WTC11 (cell line): ENCODE measurements around the gene RHOH. TPM values are rescaled to one million over a fixed set of nuclear protein-coding genes. Genes with fewer than 3 reads are reported as not detected.

Source experiments
- ATAC-seq: fragments of 200-7000 bp; cut with Tn5 transposase; 2 replicates; pipeline ENCODE4 v1.10.0; 2021; ENCODE audit warnings: mild to moderate bottlenecking, moderate library complexity
- CTCF ChIA-PET: fragments of 300-600 bp; sonication (Branson Sonifier 250); formaldehyde crosslinking; loops from one replicate; lab custom pipeline; 2021; ENCODE audit warnings: antibody characterized with exemption; lab: Charles Lee
- POLR2A ChIA-PET: fragments of 350-600 bp; sonication (Branson Sonifier 250); formaldehyde crosslinking; loops from one replicate; lab custom pipeline; 2021; ENCODE audit warnings: antibody characterized with exemption; lab: Charles Lee
- DNase-seq: peaks from one replicate; pipeline ENCODE4 v3.0.0; 2021; ENCODE audit warnings: low spot score
- H3K27ac Mint-ChIP-seq: 2 replicates; pipeline ENCODE4 v1.8.0; 2021; ENCODE audit warnings: mixed read lengths
- H3K27me3 Mint-ChIP-seq: 2 replicates; pipeline ENCODE4 v1.8.0; 2021; ENCODE audit warnings: low read depth, mild to moderate bottlenecking, moderate library complexity, mixed read lengths
- H3K36me3 Mint-ChIP-seq: 2 replicates; pipeline ENCODE4 v1.8.0; 2021; ENCODE audit warnings: mixed read lengths
- H3K4me1 Mint-ChIP-seq: 2 replicates; pipeline ENCODE4 v1.8.0; 2022; ENCODE audit warnings: mixed read lengths
- H3K4me3 Mint-ChIP-seq: 2 replicates; pipeline ENCODE4 v1.8.0; 2021; ENCODE audit warnings: mild to moderate bottlenecking, moderate library complexity, mixed read lengths
- H3K9me3 Mint-ChIP-seq: 2 replicates; pipeline ENCODE4 v1.8.0; 2021; ENCODE audit warnings: mixed read lengths
- ATF1 ChIP-seq: sonication (generic); formaldehyde crosslinking; IDR thresholded peaks from 2 replicates; pipeline ENCODE4 v1.8.1; 2023; ENCODE audit warnings: mild to moderate bottlenecking, moderate library complexity, missing genetic modification reagents
- FOXJ3 ChIP-seq: sonication (generic); formaldehyde crosslinking; IDR thresholded peaks from 2 replicates; pipeline ENCODE4 v1.9.0; 2021; ENCODE audit warnings: missing genetic modification reagents, mild to moderate bottlenecking, borderline replicate concordance
- GABPB1 ChIP-seq: sonication (generic); formaldehyde crosslinking; IDR thresholded peaks from 2 replicates; pipeline ENCODE4 v1.8.1; 2023; ENCODE audit warnings: mild to moderate bottlenecking, missing genetic modification reagents
- GTF2I ChIP-seq: fragments of 250-450 bp; sonication (Bioruptor Pico); conservative IDR thresholded peaks from 2 replicates; pipeline ENCODE4 v1.4.0; 2021; ENCODE audit warnings: mild to moderate bottlenecking
- NR2C2 ChIP-seq: sonication (generic); formaldehyde crosslinking; IDR thresholded peaks from 2 replicates; pipeline ENCODE4 v1.8.0; 2022; ENCODE audit warnings: mild to moderate bottlenecking, missing genetic modification reagents
- RELA ChIP-seq: sonication (generic); formaldehyde crosslinking; IDR thresholded peaks from 2 replicates; pipeline ENCODE4 v1.8.1; 2022; ENCODE audit warnings: missing genetic modification reagents, mild to moderate bottlenecking, borderline replicate concordance
- SMAD3 ChIP-seq: sonication (generic); formaldehyde crosslinking; IDR thresholded peaks from 2 replicates; pipeline ENCODE4 v1.8.0; 2022; ENCODE audit warnings: missing genetic modification reagents, mild to moderate bottlenecking, borderline replicate concordance
- TEAD4 ChIP-seq: sonication (generic); formaldehyde crosslinking; IDR thresholded peaks from 2 replicates; pipeline ENCODE4 v1.8.0; 2022; ENCODE audit warnings: mild to moderate bottlenecking, missing genetic modification reagents
- ZNF219 ChIP-seq: sonication (generic); formaldehyde crosslinking; IDR thresholded peaks from 2 replicates; pipeline ENCODE4 v1.8.0; 2023; ENCODE audit warnings: missing genetic modification reagents, mild to moderate bottlenecking, borderline replicate concordance
- ZNF232 ChIP-seq: sonication (generic); formaldehyde crosslinking; IDR thresholded peaks from 2 replicates; pipeline ENCODE4 v1.8.0; 2022; ENCODE audit warnings: mild to moderate bottlenecking, missing genetic modification reagents
- ZNF671 ChIP-seq: fragments of 250-450 bp; sonication (Bioruptor Pico); IDR thresholded peaks from 2 replicates; pipeline ENCODE4 v1.8.0; 2021; ENCODE audit warnings: mild to moderate bottlenecking
- total RNA-seq: library from RNA; stranded (reverse); gene quantifications from 3 replicates; pipeline ENCODE4 v1.2.3, GENCODE V29; 2021
- TF ChIP-seq, protein P1 (sequence below): sonication (generic); formaldehyde crosslinking; IDR thresholded peaks from 2 replicates; pipeline ENCODE4 v1.8.1; 2023; ENCODE audit warnings: mild to moderate bottlenecking, missing genetic modification reagents, borderline replicate concordance
- TF ChIP-seq, protein P2 (sequence below): fragments of 250-450 bp; sonication (Bioruptor Pico); IDR thresholded peaks from 2 replicates; pipeline ENCODE4 v2.1.2; 2022; ENCODE audit warnings: mild to moderate bottlenecking, moderate library complexity
- TF ChIP-seq, protein P3 (sequence below): sonication (generic); formaldehyde crosslinking; IDR thresholded peaks from 2 replicates; pipeline ENCODE4 v1.8.0; 2022; ENCODE audit warnings: mild to moderate bottlenecking, missing genetic modification reagents
- TF ChIP-seq, protein P4 (sequence below): fragments of 250-450 bp; sonication (Bioruptor Pico); IDR thresholded peaks from 2 replicates; pipeline ENCODE4 v1.9.0; 2021; ENCODE audit warnings: mild to moderate bottlenecking, borderline replicate concordance
- TF ChIP-seq, protein P5 (sequence below): sonication (generic); formaldehyde crosslinking; IDR thresholded peaks from 2 replicates; pipeline ENCODE4 v1.8.1; 2022; ENCODE audit warnings: low read depth, missing genetic modification reagents, borderline replicate concordance
- TF ChIP-seq, protein P6 (sequence below): sonication (generic); formaldehyde crosslinking; conservative IDR thresholded peaks from 2 replicates; pipeline ENCODE4 v1.8.1; 2023; ENCODE audit warnings: mild to moderate bottlenecking, low read depth, missing genetic modification reagents, moderate library complexity

The RHOH gene
- total RNA-seq, 1 experiment from 2014 or later, result 8.7 TPM

DNA sequence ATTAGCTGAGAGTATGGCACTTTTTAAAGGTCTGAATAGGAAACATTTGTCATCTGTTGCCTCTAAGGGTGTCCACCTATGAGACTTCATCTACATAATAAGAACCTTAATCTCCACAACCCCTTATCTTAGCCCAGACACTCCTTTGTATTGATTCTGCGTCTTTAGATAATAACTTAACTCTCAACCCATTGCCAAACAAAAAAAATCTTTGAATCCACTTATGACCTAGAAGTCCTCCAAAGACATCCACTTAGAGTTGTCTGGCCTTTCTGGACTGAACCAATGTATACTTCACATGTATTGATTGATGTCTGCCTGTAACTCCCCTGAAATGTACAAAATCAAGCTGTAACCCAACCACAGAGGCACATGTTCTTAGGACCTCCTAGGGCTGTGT lies 72.3 kb downstream of the RHOH start (continued):
- TF ChIP-seq, protein P1, sequence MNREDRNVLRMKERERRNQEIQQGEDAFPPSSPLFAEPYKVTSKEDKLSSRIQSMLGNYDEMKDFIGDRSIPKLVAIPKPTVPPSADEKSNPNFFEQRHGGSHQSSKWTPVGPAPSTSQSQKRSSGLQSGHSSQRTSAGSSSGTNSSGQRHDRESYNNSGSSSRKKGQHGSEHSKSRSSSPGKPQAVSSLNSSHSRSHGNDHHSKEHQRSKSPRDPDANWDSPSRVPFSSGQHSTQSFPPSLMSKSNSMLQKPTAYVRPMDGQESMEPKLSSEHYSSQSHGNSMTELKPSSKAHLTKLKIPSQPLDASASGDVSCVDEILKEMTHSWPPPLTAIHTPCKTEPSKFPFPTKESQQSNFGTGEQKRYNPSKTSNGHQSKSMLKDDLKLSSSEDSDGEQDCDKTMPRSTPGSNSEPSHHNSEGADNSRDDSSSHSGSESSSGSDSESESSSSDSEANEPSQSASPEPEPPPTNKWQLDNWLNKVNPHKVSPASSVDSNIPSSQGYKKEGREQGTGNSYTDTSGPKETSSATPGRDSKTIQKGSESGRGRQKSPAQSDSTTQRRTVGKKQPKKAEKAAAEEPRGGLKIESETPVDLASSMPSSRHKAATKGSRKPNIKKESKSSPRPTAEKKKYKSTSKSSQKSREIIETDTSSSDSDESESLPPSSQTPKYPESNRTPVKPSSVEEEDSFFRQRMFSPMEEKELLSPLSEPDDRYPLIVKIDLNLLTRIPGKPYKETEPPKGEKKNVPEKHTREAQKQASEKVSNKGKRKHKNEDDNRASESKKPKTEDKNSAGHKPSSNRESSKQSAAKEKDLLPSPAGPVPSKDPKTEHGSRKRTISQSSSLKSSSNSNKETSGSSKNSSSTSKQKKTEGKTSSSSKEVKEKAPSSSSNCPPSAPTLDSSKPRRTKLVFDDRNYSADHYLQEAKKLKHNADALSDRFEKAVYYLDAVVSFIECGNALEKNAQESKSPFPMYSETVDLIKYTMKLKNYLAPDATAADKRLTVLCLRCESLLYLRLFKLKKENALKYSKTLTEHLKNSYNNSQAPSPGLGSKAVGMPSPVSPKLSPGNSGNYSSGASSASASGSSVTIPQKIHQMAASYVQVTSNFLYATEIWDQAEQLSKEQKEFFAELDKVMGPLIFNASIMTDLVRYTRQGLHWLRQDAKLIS (CRISPR knock-in tag), result no peak
- TF ChIP-seq ZNF671 (CRISPR knock-in tag) (no peak), ATF1 (no peak), RELA (CRISPR knock-in tag) (no peak), SMAD3 (CRISPR knock-in tag) (no peak), ZNF219 (no peak), FOXJ3 (CRISPR knock-in tag) (no peak)
- TF ChIP-seq, protein P2, sequence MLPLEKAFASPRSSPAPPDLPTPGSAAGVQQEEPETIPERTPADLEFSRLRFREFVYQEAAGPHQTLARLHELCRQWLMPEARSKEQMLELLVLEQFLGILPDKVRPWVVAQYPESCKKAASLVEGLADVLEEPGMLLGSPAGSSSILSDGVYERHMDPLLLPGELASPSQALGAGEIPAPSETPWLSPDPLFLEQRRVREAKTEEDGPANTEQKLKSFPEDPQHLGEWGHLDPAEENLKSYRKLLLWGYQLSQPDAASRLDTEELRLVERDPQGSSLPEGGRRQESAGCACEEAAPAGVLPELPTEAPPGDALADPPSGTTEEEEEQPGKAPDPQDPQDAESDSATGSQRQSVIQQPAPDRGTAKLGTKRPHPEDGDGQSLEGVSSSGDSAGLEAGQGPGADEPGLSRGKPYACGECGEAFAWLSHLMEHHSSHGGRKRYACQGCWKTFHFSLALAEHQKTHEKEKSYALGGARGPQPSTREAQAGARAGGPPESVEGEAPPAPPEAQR (CRISPR knock-in tag), result no peak
- TF ChIP-seq, protein P3, sequence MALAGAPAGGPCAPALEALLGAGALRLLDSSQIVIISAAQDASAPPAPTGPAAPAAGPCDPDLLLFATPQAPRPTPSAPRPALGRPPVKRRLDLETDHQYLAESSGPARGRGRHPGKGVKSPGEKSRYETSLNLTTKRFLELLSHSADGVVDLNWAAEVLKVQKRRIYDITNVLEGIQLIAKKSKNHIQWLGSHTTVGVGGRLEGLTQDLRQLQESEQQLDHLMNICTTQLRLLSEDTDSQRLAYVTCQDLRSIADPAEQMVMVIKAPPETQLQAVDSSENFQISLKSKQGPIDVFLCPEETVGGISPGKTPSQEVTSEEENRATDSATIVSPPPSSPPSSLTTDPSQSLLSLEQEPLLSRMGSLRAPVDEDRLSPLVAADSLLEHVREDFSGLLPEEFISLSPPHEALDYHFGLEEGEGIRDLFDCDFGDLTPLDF (CRISPR knock-in tag), result no peak

DNA sequence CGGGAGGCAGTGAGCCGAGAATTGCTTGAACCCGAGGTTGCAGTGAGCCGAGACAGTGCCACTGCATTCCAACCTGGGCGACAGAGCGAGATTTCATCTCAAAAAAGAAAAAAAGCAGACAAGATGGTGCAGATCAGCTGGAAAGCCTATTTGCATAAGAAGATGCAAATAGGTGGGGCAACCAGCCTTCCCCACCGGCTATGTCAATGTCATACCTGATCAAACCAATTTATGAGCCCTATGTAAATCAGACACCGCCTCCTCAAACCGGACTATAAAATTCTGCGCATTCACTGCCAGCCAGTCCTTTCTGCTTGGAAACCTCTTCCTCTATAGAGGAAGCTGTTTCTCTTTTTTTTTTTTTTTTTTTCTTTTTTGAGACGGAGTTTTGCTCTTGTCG lies 73.8 kb downstream of the RHOH start:
- no peak for ATAC-seq
- no peak overlapping the region for H3K4me3 Mint-ChIP-seq
- H3K36me3 Mint-ChIP-seq, result no peaks in the 10 kb centered on the region
- H3K27ac Mint-ChIP-seq, result no peak overlapping the region
- peaks cover 5% of the 10 kb centered on the region; the same call in 1 of the 2 replicates for H3K4me1 Mint-ChIP-seq
- H3K27me3 Mint-ChIP-seq, result no peaks in the 10 kb centered on the region
- POLR2A ChIA-PET, result no interaction called here
- CTCF ChIA-PET, result no interaction called here
- TF ChIP-seq ZNF671 (CRISPR knock-in tag), result no peak
- TF ChIP-seq, protein P4, sequence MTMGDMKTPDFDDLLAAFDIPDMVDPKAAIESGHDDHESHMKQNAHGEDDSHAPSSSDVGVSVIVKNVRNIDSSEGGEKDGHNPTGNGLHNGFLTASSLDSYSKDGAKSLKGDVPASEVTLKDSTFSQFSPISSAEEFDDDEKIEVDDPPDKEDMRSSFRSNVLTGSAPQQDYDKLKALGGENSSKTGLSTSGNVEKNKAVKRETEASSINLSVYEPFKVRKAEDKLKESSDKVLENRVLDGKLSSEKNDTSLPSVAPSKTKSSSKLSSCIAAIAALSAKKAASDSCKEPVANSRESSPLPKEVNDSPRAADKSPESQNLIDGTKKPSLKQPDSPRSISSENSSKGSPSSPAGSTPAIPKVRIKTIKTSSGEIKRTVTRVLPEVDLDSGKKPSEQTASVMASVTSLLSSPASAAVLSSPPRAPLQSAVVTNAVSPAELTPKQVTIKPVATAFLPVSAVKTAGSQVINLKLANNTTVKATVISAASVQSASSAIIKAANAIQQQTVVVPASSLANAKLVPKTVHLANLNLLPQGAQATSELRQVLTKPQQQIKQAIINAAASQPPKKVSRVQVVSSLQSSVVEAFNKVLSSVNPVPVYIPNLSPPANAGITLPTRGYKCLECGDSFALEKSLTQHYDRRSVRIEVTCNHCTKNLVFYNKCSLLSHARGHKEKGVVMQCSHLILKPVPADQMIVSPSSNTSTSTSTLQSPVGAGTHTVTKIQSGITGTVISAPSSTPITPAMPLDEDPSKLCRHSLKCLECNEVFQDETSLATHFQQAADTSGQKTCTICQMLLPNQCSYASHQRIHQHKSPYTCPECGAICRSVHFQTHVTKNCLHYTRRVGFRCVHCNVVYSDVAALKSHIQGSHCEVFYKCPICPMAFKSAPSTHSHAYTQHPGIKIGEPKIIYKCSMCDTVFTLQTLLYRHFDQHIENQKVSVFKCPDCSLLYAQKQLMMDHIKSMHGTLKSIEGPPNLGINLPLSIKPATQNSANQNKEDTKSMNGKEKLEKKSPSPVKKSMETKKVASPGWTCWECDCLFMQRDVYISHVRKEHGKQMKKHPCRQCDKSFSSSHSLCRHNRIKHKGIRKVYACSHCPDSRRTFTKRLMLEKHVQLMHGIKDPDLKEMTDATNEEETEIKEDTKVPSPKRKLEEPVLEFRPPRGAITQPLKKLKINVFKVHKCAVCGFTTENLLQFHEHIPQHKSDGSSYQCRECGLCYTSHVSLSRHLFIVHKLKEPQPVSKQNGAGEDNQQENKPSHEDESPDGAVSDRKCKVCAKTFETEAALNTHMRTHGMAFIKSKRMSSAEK (CRISPR knock-in tag), result no peak
- TF ChIP-seq, all 79 proteins: peak for 0
- no peak for DNase-seq
- peaks cover 6% of the 10 kb centered on the region; the same call in 1 of the 2 replicates for H3K9me3 Mint-ChIP-seq

DNA sequence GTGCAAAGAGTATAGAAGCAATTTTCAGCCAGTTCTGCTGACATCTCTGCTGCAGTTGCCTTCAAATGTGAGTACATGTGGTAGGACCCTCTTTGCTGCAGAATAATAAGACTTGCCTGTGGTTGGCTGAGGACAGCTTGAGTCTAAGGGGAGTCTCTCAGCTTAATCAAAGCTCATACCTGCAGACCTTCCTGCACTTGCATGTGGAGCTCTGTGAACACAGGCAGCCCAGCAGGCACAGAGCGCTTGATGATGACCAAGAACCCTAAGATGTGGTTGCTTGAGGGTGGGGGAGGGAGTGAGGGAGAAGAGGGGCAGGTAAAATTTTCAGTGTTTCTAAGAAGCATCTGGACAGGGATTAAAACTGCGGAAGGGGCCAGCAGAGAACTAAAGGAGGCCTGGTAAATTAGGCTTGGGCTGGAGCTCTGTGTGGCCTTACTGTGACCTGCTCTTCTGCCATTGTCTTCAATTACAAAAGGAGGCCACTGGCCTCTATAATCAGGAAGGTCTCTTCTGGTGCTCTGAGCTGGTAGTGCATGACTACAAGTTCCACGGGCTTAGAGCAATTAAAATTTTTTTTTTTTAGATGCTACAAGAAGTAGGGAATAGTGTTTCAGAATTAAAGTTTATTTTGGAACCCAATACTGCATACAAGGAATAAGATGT lies 78.4 kb downstream of the RHOH start:
- DNase-seq (no peak), ATAC-seq (no peak)
- Mint-ChIP-seq H3K27ac (no peak overlapping the region), H3K4me1 (peaks cover 5% of the 10 kb centered on the region; the same call in 1 of the 2 replicates), H3K9me3 (no peaks in the 10 kb centered on the region), H3K27me3 (no peaks in the 10 kb centered on the region), H3K36me3 (no peaks in the 10 kb centered on the region), H3K4me3 (no peak overlapping the region)
- ChIA-PET POLR2A (interaction anchor here (0.7 kb wide), 1 partner anchor 400 kb away, joined by 3 read pairs; no protein-coding TSS in a partner anchor), CTCF (interaction anchor here (0.6 to 1.5 kb wide), 2 partner anchors 35 to 42 kb away, joined by 3 read pairs; no protein-coding TSS in a partner anchor)
- TF ChIP-seq GTF2I (CRISPR knock-in tag) (no peak), GABPB1 (CRISPR knock-in tag) (no peak), TEAD4 (no peak), NR2C2 (CRISPR knock-in tag) (no peak), ZNF232 (no peak)
- TF ChIP-seq, protein P5, sequence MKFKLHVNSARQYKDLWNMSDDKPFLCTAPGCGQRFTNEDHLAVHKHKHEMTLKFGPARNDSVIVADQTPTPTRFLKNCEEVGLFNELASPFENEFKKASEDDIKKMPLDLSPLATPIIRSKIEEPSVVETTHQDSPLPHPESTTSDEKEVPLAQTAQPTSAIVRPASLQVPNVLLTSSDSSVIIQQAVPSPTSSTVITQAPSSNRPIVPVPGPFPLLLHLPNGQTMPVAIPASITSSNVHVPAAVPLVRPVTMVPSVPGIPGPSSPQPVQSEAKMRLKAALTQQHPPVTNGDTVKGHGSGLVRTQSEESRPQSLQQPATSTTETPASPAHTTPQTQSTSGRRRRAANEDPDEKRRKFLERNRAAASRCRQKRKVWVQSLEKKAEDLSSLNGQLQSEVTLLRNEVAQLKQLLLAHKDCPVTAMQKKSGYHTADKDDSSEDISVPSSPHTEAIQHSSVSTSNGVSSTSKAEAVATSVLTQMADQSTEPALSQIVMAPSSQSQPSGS (CRISPR knock-in tag), result no peak
- TF ChIP-seq, protein P6, sequence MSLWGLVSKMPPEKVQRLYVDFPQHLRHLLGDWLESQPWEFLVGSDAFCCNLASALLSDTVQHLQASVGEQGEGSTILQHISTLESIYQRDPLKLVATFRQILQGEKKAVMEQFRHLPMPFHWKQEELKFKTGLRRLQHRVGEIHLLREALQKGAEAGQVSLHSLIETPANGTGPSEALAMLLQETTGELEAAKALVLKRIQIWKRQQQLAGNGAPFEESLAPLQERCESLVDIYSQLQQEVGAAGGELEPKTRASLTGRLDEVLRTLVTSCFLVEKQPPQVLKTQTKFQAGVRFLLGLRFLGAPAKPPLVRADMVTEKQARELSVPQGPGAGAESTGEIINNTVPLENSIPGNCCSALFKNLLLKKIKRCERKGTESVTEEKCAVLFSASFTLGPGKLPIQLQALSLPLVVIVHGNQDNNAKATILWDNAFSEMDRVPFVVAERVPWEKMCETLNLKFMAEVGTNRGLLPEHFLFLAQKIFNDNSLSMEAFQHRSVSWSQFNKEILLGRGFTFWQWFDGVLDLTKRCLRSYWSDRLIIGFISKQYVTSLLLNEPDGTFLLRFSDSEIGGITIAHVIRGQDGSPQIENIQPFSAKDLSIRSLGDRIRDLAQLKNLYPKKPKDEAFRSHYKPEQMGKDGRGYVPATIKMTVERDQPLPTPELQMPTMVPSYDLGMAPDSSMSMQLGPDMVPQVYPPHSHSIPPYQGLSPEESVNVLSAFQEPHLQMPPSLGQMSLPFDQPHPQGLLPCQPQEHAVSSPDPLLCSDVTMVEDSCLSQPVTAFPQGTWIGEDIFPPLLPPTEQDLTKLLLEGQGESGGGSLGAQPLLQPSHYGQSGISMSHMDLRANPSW (CRISPR knock-in tag), result no peak
